Smooth muscle cell (in vitro differentiated cells): Measurements from ENCODE around the gene GLT1D1. TPM values are rescaled to one million over a fixed set of nuclear protein-coding genes. Genes with fewer than 3 reads are reported as not detected.

Source experiments
- DNase-seq: peaks from one replicate; lab custom pipeline; 2025; ENCODE audit not compliant: unreplicated experiment; lab: John Stamatoyannopoulos, UW
- H2AFZ ChIP-seq: fragments of 200-600 bp; sonication (generic); 2 replicates; pipeline ENCODE4 v1.6.0; 2016; ENCODE audit warnings: antibody characterized with exemption, low read depth, mild to moderate bottlenecking
- H3F3A ChIP-seq: fragments of 200-600 bp; sonication (generic); 2 replicates; pipeline ENCODE4 v1.6.0; 2017; ENCODE audit warnings: antibody characterized with exemption, low read depth
- H3K27ac ChIP-seq: fragments of 200-600 bp; sonication (generic); 2 replicates; pipeline ENCODE4 v1.5.1; 2016; ENCODE audit warnings: low read depth, mild to moderate bottlenecking
- H3K27me3 ChIP-seq: fragments of 200-600 bp; sonication (generic); 2 replicates; pipeline ENCODE4 v1.6.1; 2016; ENCODE audit warnings: low read depth, mild to moderate bottlenecking
- H3K36me3 ChIP-seq: fragments of 200-600 bp; sonication (generic); 2 replicates; pipeline ENCODE4 v1.5.1; 2016; ENCODE audit warnings: low read depth
- H3K4me1 ChIP-seq: fragments of 200-600 bp; sonication (generic); 2 replicates; pipeline ENCODE4 v1.5.1; 2016; ENCODE audit warnings: low read depth
- H3K4me2 ChIP-seq: fragments of 200-600 bp; sonication (generic); 2 replicates; pipeline ENCODE4 v1.6.0; 2016; ENCODE audit warnings: mild to moderate bottlenecking
- H3K4me3 ChIP-seq: fragments of 200-600 bp; sonication (generic); 2 replicates; pipeline ENCODE4 v1.5.1; 2016; ENCODE audit warnings: mild to moderate bottlenecking
- H3K79me2 ChIP-seq: fragments of 200-600 bp; sonication (generic); 2 replicates; pipeline ENCODE4 v1.6.0; 2016; ENCODE audit warnings: low read depth, mild to moderate bottlenecking
- H3K9ac ChIP-seq: fragments of 200-600 bp; sonication (generic); 2 replicates; pipeline ENCODE4 v1.6.0; 2016; ENCODE audit warnings: low read depth
- H3K9me3 ChIP-seq: fragments of 200-600 bp; sonication (generic); replicated peaks from 2 replicates; pipeline ENCODE4 v1.5.1; 2016; ENCODE audit warnings: low read depth
- H4K20me1 ChIP-seq: fragments of 200-600 bp; sonication (generic); 2 replicates; pipeline ENCODE4 v1.6.0; 2016; ENCODE audit warnings: low read depth
- CTCF ChIP-seq: fragments of 200-600 bp; sonication (generic); IDR thresholded peaks from 2 replicates; pipeline ENCODE4 v1.5.1; 2017; ENCODE audit warnings: borderline replicate concordance, mild to moderate bottlenecking, antibody characterized with exemption; ENCODE audit not compliant: insufficient read depth, poor library complexity, severe bottlenecking
- WGBS: methylation state at CpG from one replicate; pipeline ENCODE4 v1.1.7; 2016; ENCODE audit warnings: low lambda C conversion rate; 5-methylcytosine and 5-hydroxymethylcytosine counted together
- polyA plus RNA-seq: library from polyadenylated mRNA; unstranded; fragments of >200 nt; fragmentation: Nextera tagmentation; extraction: Ambion mirVana; gene quantifications from 2 replicates; pipeline ENCODE4 v1.2.1, GENCODE V29; 2016
- total RNA-seq: library from RNA; depleted of rRNA; stranded (reverse); fragments of >200 nt; gene quantifications from 2 replicates; pipeline ENCODE4 v1.2.3, GENCODE V29; 2014

Gene GLT1D1
- total and polyA plus RNA-seq, 2 experiments from 2014 or later = 0.07 to 0.18 TPM

- Histone ChIP-seq H3F3A (no peaks in the 10 kb centered on the region), H3K9me3 (no peaks in the 10 kb centered on the region), H3K27ac (no peak overlapping the region), H3K27me3 (peaks cover 12% of the 10 kb centered on the region), H3K4me2 (peak overlapping the region; percentile 77), H3K4me3 (peak overlapping the region; percentile 26), H3K9ac (no peak overlapping the region), H3K36me3 (no peaks in the 10 kb centered on the region), H3K79me2 (no peaks in the 10 kb centered on the region), H2AFZ (no peak overlapping the region), H4K20me1 (no peaks in the 10 kb centered on the region), H3K4me1 (peaks cover 3% of the 10 kb centered on the region)
- 21% methylated on average over 21 of the region's 22 CpGs for WGBS
- no peak for DNase-seq
- TF ChIP-seq CTCF = peak; percentile 43
Measured at GRCh38 chr12:128976120-128976738, 123.0 kb downstream of the GLT1D1 start.

GRCh38 chr12:128977441-128977840 lies 124.2 kb downstream of the GLT1D1 start:
- no peak for DNase-seq
- Histone ChIP-seq H3K9ac (no peak overlapping the region), H3K4me3 (no peak overlapping the region), H3K4me2 (no peak overlapping the region), H3F3A (no peaks in the 10 kb centered on the region), H3K36me3 (no peaks in the 10 kb centered on the region), H2AFZ (no peak overlapping the region), H3K9me3 (no peaks in the 10 kb centered on the region), H3K27me3 (peaks cover 9% of the 10 kb centered on the region), H4K20me1 (no peaks in the 10 kb centered on the region), H3K27ac (no peak overlapping the region), H3K79me2 (no peaks in the 10 kb centered on the region), H3K4me1 (peaks cover 6% of the 10 kb centered on the region)
- WGBS = 96% methylated on average over 6 of the region's 6 CpGs
- no peak for TF ChIP-seq CTCF

GRCh38 chr12:128978067-128978466 lies 124.8 kb downstream of the GLT1D1 start:
- DNase-seq = no peak
- TF ChIP-seq CTCF = no peak

GRCh38 chr12:128980623-128981022 lies 127.3 kb downstream of the GLT1D1 start:
- H3K4me1 ChIP-seq = peaks cover 6% of the 10 kb centered on the region
- WGBS = 90% methylated on average over 15 of the region's 15 CpGs

More at GRCh38 chr12:128978067-128978466, 124.8 kb downstream of the GLT1D1 start:
- peaks cover 6% of the 10 kb centered on the region for H3K4me1 ChIP-seq
- H3K4me2 ChIP-seq = no peak overlapping the region
- peaks cover 5% of the 10 kb centered on the region for H3K27me3 ChIP-seq
- no peaks in the 10 kb centered on the region for H3K36me3 ChIP-seq
- no peaks in the 10 kb centered on the region for H4K20me1 ChIP-seq
- no peak overlapping the region for H3K4me3 ChIP-seq
- no peaks in the 10 kb centered on the region for H3K79me2 ChIP-seq
- no peak overlapping the region for H3K27ac ChIP-seq
- H3K9ac ChIP-seq = no peak overlapping the region
- H3K9me3 ChIP-seq = no peaks in the 10 kb centered on the region
- 88% methylated on average over 14 of the region's 14 CpGs for WGBS
- H2AFZ ChIP-seq = no peak overlapping the region
- H3F3A ChIP-seq = no peaks in the 10 kb centered on the region

More at GRCh38 chr12:128980623-128981022, 127.3 kb downstream of the GLT1D1 start:
- Histone ChIP-seq H3K36me3 (no peaks in the 10 kb centered on the region), H3K27ac (no peak overlapping the region), H3K79me2 (no peaks in the 10 kb centered on the region), H3K9me3 (no peaks in the 10 kb centered on the region), H3K4me2 (no peak overlapping the region), H3K9ac (no peak overlapping the region), H3F3A (no peaks in the 10 kb centered on the region), H3K27me3 (no peaks in the 10 kb centered on the region), H4K20me1 (no peaks in the 10 kb centered on the region), H2AFZ (no peak overlapping the region), H3K4me3 (no peak overlapping the region)
- no peak for TF ChIP-seq CTCF
- no peak for DNase-seq
